GM12878 (cell line): Measurements from ENCODE around the gene RPGRIP1. TPM values are rescaled to one million over a fixed set of nuclear protein-coding genes. Genes with fewer than 3 reads are reported as not detected.

Experiments used
- ATAC-seq: fragments of 200-7000 bp; cut with Tn5 transposase; 3 replicates; pipeline ENCODE4 v1.9.1; 2020; ENCODE audit warnings: mild to moderate bottlenecking, moderate library complexity
- BruUV-seq: library from RNA; stranded (reverse); fragments of 400-500 nt; replicated peaks from 2 replicates; lab custom pipeline; 2021; lab: Mats Ljungman, UMichigan
- CTCF ChIA-PET: fragments of 300-600 bp; sonication (Branson Sonifier 250); formaldehyde crosslinking; extraction: SDS; loops from one replicate; lab custom pipeline; 2021; ENCODE audit warnings: inconsistent platforms; lab: Yijun Ruan, JAX
- POLR2A ChIA-PET: fragments of 350-600 bp; formaldehyde crosslinking; extraction: SDS; loops from one replicate; lab custom pipeline; 2021; ENCODE audit warnings: inconsistent platforms; lab: Charles Lee
- RAD21 ChIA-PET: fragments of 300-600 bp; sonication (Branson Sonifier 250); formaldehyde crosslinking; loops from one replicate; lab custom pipeline; 2023; ENCODE audit warnings: antibody characterized with exemption; ENCODE audit not compliant: unreplicated experiment; lab: Charles Lee
- SMC1A ChIA-PET: fragments of 300-600 bp; sonication (Branson Sonifier 250); formaldehyde crosslinking; loops from one replicate; lab custom pipeline; 2023; ENCODE audit not compliant: unreplicated experiment, uncharacterized antibody; lab: Charles Lee
- DNase-seq: peaks from one replicate; pipeline ENCODE4 v3.0.0-alpha.2; 2011; ENCODE audit warnings: low read depth, low spot score
- FAIRE-seq: peaks from 3 replicates; lab custom pipeline; 2011; peaks lifted over from hg19 to GRCh38; lab: Jason Lieb, UNC
- H2AFZ ChIP-seq: 2 replicates; pipeline ENCODE4 v1.6.0; 2011; ENCODE audit warnings: low read depth, low read length, control low read depth; ENCODE audit not compliant: control insufficient read depth
- H3K27ac ChIP-seq: 2 replicates; pipeline ENCODE4 v1.5.1; 2011; ENCODE audit warnings: control low read depth; ENCODE audit not compliant: control insufficient read depth, insufficient read depth
- H3K27me3 ChIP-seq, 2 experiments: replicated peaks in 1 of 2; 2 replicates each; pipeline versions ENCODE4 v1.6.0 to v1.6.1; 2011; ENCODE audit warnings: low read length in 1 of 2; ENCODE audit not compliant: control insufficient read depth in 2 of 2, insufficient read depth in 2 of 2
- H3K36me3 ChIP-seq, 2 experiments: 2 replicates each; pipeline ENCODE4 v1.5.1; 2011; ENCODE audit warnings: low read length in 1 of 2; ENCODE audit not compliant: control insufficient read depth in 2 of 2, insufficient read depth in 2 of 2
- H3K4me1 ChIP-seq: 2 replicates; pipeline ENCODE4 v1.6.1; 2011; ENCODE audit warnings: mild to moderate bottlenecking, low read length, moderate library complexity, mixed read lengths; ENCODE audit not compliant: control insufficient read depth, insufficient read depth
- H3K4me2 ChIP-seq: 2 replicates; pipeline ENCODE4 v1.6.0; 2011; ENCODE audit warnings: control low read depth; ENCODE audit not compliant: control insufficient read depth, insufficient read depth
- H3K4me3 ChIP-seq: fragments of 200-600 bp; sonication (generic); 2 replicates; pipeline ENCODE4 v1.5.1; 2016
- H3K79me2 ChIP-seq: 2 replicates; pipeline ENCODE4 v1.6.0; 2011; ENCODE audit warnings: low read length; ENCODE audit not compliant: control insufficient read depth, insufficient read depth
- H3K9ac ChIP-seq: 2 replicates; pipeline ENCODE4 v1.8.0; 2011; ENCODE audit warnings: low read length, control low read depth, mixed read lengths; ENCODE audit not compliant: control insufficient read depth, insufficient read depth
- H3K9me3 ChIP-seq: replicated peaks from 3 replicates; pipeline ENCODE4 v1.5.1; 2011; ENCODE audit warnings: mild to moderate bottlenecking, low read length; ENCODE audit not compliant: control insufficient read depth, insufficient read depth
- H4K20me1 ChIP-seq: 2 replicates; pipeline ENCODE4 v1.6.0; 2011; ENCODE audit not compliant: control insufficient read depth, insufficient read depth
- BMI1 ChIP-seq: fragments of 450-650 bp; IDR thresholded peaks from 2 replicates; pipeline ENCODE4 v1.6.1; 2016; ENCODE audit warnings: mild to moderate bottlenecking, moderate library complexity, borderline replicate concordance
- CBX5 ChIP-seq: sonication (generic); IDR thresholded peaks from 2 replicates; pipeline ENCODE4 v1.6.1; 2016; ENCODE audit warnings: low read depth, moderate library complexity, mild to moderate bottlenecking, inconsistent platforms
- MXI1 ChIP-seq: fragments of 150-350 bp; IDR thresholded peaks from 2 replicates; pipeline ENCODE4 v1.6.1; 2011; ENCODE audit warnings: low read depth, mild to moderate bottlenecking, inconsistent platforms, low read length, improper control_type of control experiment
- MYB ChIP-seq: fragments of 150-350 bp; IDR thresholded peaks from 2 replicates; pipeline ENCODE4 v1.6.1; 2014; ENCODE audit warnings: mild to moderate bottlenecking, low read depth, low read length, borderline replicate concordance
- NFIC ChIP-seq: IDR thresholded peaks from 2 replicates; pipeline ENCODE4 v1.6.1; 2012; ENCODE audit warnings: low read depth, mild to moderate bottlenecking, inconsistent platforms, low read length, moderate library complexity
- RCOR1 ChIP-seq: conservative IDR thresholded peaks from 2 replicates; pipeline ENCODE4 v1.6.1; 2012; ENCODE audit warnings: low read depth, low read length, improper control_type of control experiment
- SREBF2 ChIP-seq: IDR thresholded peaks from 2 replicates; pipeline ENCODE4 v1.6.1; 2012; ENCODE audit warnings: mild to moderate bottlenecking, low read length
- SRF ChIP-seq, 2 experiments: IDR thresholded peaks; 2 replicates each; pipeline ENCODE4 v1.6.1; 2011; ENCODE audit warnings: low read depth in 2 of 2, low read length in 2 of 2, mild to moderate bottlenecking in 1 of 2, moderate library complexity in 1 of 2
- STAT3 ChIP-seq: IDR thresholded peaks from 2 replicates; pipeline ENCODE4 v1.6.1; 2011; ENCODE audit warnings: low read depth, low read length, improper control_type of control experiment
- WRNIP1 ChIP-seq: IDR thresholded peaks from 2 replicates; pipeline ENCODE4 v1.6.1; 2011; ENCODE audit warnings: low read depth, low read length, improper control_type of control experiment, borderline replicate concordance
- ZBED1 ChIP-seq: IDR thresholded peaks from 2 replicates; pipeline ENCODE4 v1.6.1; 2016; ENCODE audit warnings: borderline replicate concordance
- ZNF217 ChIP-seq: fragments of 450-650 bp; IDR thresholded peaks from 2 replicates; pipeline ENCODE4 v1.6.1; 2017; ENCODE audit warnings: antibody characterized with exemption, mild to moderate bottlenecking
- ZNF622 ChIP-seq: fragments of 450-650 bp; IDR thresholded peaks from 2 replicates; pipeline ENCODE4 v1.6.1; 2017; ENCODE audit warnings: mild to moderate bottlenecking, inconsistent platforms
- WGBS: methylation state at CpG from one replicate; pipeline ENCODE4 v1.1.6; 2016; ENCODE audit warnings: low lambda C conversion rate; ENCODE audit not compliant: insufficient replicate concordance, insufficient coverage; ENCODE audit errors: missing lambda C conversion rate; 5-methylcytosine and 5-hydroxymethylcytosine counted together
- in situ Hi-C: fragments of 300-500 bp; cut with MboI; formaldehyde crosslinking; loops from 9 replicates; pipeline ENCODE4 v1.14.3; 2018; ENCODE audit warnings: mixed read lengths
- intact Hi-C: fragments of 100-400 bp; cut with micrococcal nuclease; formaldehyde crosslinking; loops from one replicate; pipeline ENCODE4 v1.14.2; 2022; ENCODE audit not compliant: unreplicated experiment
- polyA plus RNA-seq, 11 experiments: library from polyadenylated mRNA; depleted of rRNA in 4 of 11; unstranded in 6 of 11; stranded (reverse) in 5 of 11; fragments of >200 nt; fragmentation: Nextera tagmentation in 4 of 11; fragmentation: Illumina TruSeq in 1 of 11; extraction: Ambion mirVana in 4 of 11; extraction: Trizol in 1 of 11; gene quantifications; 1 replicate in 1 of 11; 2 replicates in 10 of 11; pipeline versions ENCODE4 v1.2.1 to v1.2.3, GENCODE V29; 2011 to 2016; ENCODE audit warnings: inconsistent platforms in 2 of 11, missing spikeins in 2 of 11, low read depth in 1 of 11
- total RNA-seq, 4 experiments: library from RNA; depleted of rRNA in 3 of 4; stranded (reverse); fragments of >200 nt in 3 of 4; fragmentation: Illumina TruSeq in 1 of 4; extraction: Trizol in 1 of 4; gene quantifications; 2 replicates each; pipeline versions ENCODE4 v1.2.1 to v1.2.3, GENCODE V29; 2013 to 2021
- TF ChIP-seq, protein P1 (sequence below): fragments of 450-650 bp; IDR thresholded peaks from 2 replicates; pipeline ENCODE4 v1.6.1; 2016; ENCODE audit warnings: mild to moderate bottlenecking, moderate library complexity, borderline replicate concordance
- TF ChIP-seq, protein P2 (sequence below), 3 experiments: IDR thresholded peaks in 2 of 3; conservative IDR thresholded peaks in 1 of 3; 2 replicates each; pipeline ENCODE4 v1.5.1; 2011; ENCODE audit warnings: low read depth in 3 of 3, low read length in 3 of 3, mild to moderate bottlenecking in 3 of 3, control low read depth in 2 of 3, moderate library complexity in 2 of 3, inconsistent platforms in 1 of 3, mixed read lengths in 1 of 3; ENCODE audit not compliant: control insufficient read depth in 2 of 3, insufficient read depth in 1 of 3; ENCODE audit errors: extremely low read depth in 1 of 3
- TF ChIP-seq, protein P3 (sequence below): IDR thresholded peaks from 2 replicates; pipeline ENCODE4 v1.6.1; 2012; ENCODE audit warnings: low read depth, low read length, improper control_type of control experiment

Gene RPGRIP1
- total and polyA plus RNA-seq, 10 of the 15 experiments (the other 5 are each of a cell fraction or from before 2014, with no cell fraction given) = 0.07 to 1.1 (median 0.30) TPM; not detected in 1

GRCh38 chr14:21308479-21309237 is 28.8 kb downstream of the RPGRIP1 start:
- RAD21 ChIA-PET = interaction anchor here (0.5 to 2.8 kb wide), 13 partner anchors 8 to 217 kb away, joined by 3 to 18 read pairs (median 4); partner anchors contain the start of gene SALL2
- peak overlapping the region; percentile 70 for H3K4me3 ChIP-seq
- ATAC-seq (peak; percentile 94), FAIRE-seq (peak; percentile 89), DNase-seq (peak; percentile 88)
- H3K9ac ChIP-seq = peak overlapping the region; percentile 59
- SMC1A ChIA-PET = interaction anchor here (0.6 to 1.9 kb wide), 13 partner anchors 9 to 135 kb away, joined by 3 to 7 read pairs (median 4); partner anchors contain the start of gene SUPT16H
- H3K4me2 ChIP-seq = peak overlapping the region; percentile 95
- peak overlapping the region; percentile 79 for H3K27ac ChIP-seq
- H3K79me2 ChIP-seq = no peaks in the 10 kb centered on the region
- intact Hi-C loops = loop anchor here (1.0 kb wide), 1 partner anchor 42 kb away; no protein-coding TSS in a partner anchor
- CTCF ChIA-PET = interaction anchor here (0.7 to 1.3 kb wide), 5 partner anchors 9 to 148 kb away, joined by 3 read pairs; partner anchors contain the start of gene CHD8
- H3K27me3 ChIP-seq = no peaks in the 10 kb centered on the region
- H3K4me1 ChIP-seq = peaks cover 15% of the 10 kb centered on the region
- no peaks in the 10 kb centered on the region for H3K9me3 ChIP-seq
- in situ Hi-C loops = no loop called here
- POLR2A ChIA-PET = interaction anchor here (0.6 to 1.4 kb wide), 10 partner anchors 12 to 77 kb away, joined by 3 to 7 read pairs (median 3); no protein-coding TSS in a partner anchor
- WGBS = 0% methylated on average over 16 of the region's 16 CpGs
- H4K20me1 ChIP-seq = no peaks in the 10 kb centered on the region
- H2AFZ ChIP-seq = peak overlapping the region; percentile 89
- no TSS peak for BruUV-seq
- no peaks in the 10 kb centered on the region for H3K36me3 ChIP-seq
- TF ChIP-seq ZNF622 (no peak), WRNIP1 (no peak), ZNF217 (no peak), ZBED1 (peak; percentile 39; the same call in 1 of the 2 replicates), MYB (no peak), MXI1 (peak; percentile 97), SRF (IDR thresholded peaks at IDR 0.05; ENCODE audit: low read depth in 2 of 2, low read length in 2 of 2) (peak; percentile 93 to 97), RCOR1 (no peak), NFIC (peak; percentile 24; the same call in 1 of the 2 replicates), BMI1 (no peak), SREBF2 (no peak), STAT3 (no peak), CBX5 (0 out of 2 replicates have a peak, but pooled peaks have one; percentile 16)
- TF ChIP-seq, protein P1, sequence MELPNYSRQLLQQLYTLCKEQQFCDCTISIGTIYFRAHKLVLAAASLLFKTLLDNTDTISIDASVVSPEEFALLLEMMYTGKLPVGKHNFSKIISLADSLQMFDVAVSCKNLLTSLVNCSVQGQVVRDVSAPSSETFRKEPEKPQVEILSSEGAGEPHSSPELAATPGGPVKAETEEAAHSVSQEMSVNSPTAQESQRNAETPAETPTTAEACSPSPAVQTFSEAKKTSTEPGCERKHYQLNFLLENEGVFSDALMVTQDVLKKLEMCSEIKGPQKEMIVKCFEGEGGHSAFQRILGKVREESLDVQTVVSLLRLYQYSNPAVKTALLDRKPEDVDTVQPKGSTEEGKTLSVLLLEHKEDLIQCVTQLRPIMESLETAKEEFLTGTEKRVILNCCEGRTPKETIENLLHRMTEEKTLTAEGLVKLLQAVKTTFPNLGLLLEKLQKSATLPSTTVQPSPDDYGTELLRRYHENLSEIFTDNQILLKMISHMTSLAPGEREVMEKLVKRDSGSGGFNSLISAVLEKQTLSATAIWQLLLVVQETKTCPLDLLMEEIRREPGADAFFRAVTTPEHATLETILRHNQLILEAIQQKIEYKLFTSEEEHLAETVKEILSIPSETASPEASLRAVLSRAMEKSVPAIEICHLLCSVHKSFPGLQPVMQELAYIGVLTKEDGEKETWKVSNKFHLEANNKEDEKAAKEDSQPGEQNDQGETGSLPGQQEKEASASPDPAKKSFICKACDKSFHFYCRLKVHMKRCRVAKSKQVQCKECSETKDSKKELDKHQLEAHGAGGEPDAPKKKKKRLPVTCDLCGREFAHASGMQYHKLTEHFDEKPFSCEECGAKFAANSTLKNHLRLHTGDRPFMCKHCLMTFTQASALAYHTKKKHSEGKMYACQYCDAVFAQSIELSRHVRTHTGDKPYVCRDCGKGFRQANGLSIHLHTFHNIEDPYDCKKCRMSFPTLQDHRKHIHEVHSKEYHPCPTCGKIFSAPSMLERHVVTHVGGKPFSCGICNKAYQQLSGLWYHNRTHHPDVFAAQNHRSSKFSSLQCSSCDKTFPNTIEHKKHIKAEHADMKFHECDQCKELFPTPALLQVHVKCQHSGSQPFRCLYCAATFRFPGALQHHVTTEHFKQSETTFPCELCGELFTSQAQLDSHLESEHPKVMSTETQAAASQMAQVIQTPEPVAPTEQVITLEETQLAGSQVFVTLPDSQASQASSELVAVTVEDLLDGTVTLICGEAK = no peak
- TF ChIP-seq, protein P2, sequence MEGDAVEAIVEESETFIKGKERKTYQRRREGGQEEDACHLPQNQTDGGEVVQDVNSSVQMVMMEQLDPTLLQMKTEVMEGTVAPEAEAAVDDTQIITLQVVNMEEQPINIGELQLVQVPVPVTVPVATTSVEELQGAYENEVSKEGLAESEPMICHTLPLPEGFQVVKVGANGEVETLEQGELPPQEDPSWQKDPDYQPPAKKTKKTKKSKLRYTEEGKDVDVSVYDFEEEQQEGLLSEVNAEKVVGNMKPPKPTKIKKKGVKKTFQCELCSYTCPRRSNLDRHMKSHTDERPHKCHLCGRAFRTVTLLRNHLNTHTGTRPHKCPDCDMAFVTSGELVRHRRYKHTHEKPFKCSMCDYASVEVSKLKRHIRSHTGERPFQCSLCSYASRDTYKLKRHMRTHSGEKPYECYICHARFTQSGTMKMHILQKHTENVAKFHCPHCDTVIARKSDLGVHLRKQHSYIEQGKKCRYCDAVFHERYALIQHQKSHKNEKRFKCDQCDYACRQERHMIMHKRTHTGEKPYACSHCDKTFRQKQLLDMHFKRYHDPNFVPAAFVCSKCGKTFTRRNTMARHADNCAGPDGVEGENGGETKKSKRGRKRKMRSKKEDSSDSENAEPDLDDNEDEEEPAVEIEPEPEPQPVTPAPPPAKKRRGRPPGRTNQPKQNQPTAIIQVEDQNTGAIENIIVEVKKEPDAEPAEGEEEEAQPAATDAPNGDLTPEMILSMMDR (IDR thresholded peaks at IDR 0.05 in 2 of 3, conservative IDR thresholded peaks at IDR 0.05 in 1 of 3; ENCODE audit: control insufficient read depth in 2 of 3, extremely low read depth in 1 of 3, insufficient read depth in 1 of 3, low read depth in 3 of 3, low read length in 3 of 3) = no peak
- TF ChIP-seq, protein P3, sequence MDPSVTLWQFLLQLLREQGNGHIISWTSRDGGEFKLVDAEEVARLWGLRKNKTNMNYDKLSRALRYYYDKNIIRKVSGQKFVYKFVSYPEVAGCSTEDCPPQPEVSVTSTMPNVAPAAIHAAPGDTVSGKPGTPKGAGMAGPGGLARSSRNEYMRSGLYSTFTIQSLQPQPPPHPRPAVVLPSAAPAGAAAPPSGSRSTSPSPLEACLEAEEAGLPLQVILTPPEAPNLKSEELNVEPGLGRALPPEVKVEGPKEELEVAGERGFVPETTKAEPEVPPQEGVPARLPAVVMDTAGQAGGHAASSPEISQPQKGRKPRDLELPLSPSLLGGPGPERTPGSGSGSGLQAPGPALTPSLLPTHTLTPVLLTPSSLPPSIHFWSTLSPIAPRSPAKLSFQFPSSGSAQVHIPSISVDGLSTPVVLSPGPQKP = peak; percentile 86
